Activated CD8-positive, alpha-beta memory T cell treated with anti-CD3 and anti-CD28 coated beads for 48 hours (primary cell): ENCODE measurements around the gene CEP112.
"Not testable (repeated sequence)": the region's sequence is repeated elsewhere in the genome, so short reads cannot be mapped to it uniquely, and the experiment has no call there.

Experiments used
- DNase-seq, 3 experiments: peaks; one replicate each; pipeline ENCODE4 v3.0.0-alpha.2; 2020; ENCODE audit warnings: low read depth in 2 of 3, low spot score in 2 of 3

CEP112 gene

GRCh38 chr17:65696739-65697394 is 495.1 kb downstream of the CEP112 start:
- no peak for DNase-seq

- DNase-seq, result no peak
Observed at GRCh38 chr17:65694601-65695000, 497.3 kb downstream of the CEP112 start.

GRCh38 chr17:65690626-65691310 is 501.2 kb downstream of the CEP112 start:
- no peak for DNase-seq

GRCh38 chr17:65688307-65688706 is 503.6 kb downstream of the CEP112 start:
- no peak for DNase-seq

GRCh38 chr17:65685110-65685509 is 506.8 kb downstream of the CEP112 start:
- DNase-seq, result no peak

GRCh38 chr17:65684631-65685030 is 507.3 kb downstream of the CEP112 start:
- DNase-seq, result no peak

GRCh38 chr17:65683428-65683827 is 508.5 kb downstream of the CEP112 start:
- no peak for DNase-seq

GRCh38 chr17:65681763-65682162 is 510.2 kb downstream of the CEP112 start:
- not testable (repeated sequence) for DNase-seq

- DNase-seq, result no peak
Observed at GRCh38 chr17:65679165-65679845, 512.6 kb downstream of the CEP112 start.

- DNase-seq, result no peak
Observed at GRCh38 chr17:65678546-65678945, 513.4 kb downstream of the CEP112 start.

- DNase-seq, result no peak
Observed at GRCh38 chr17:65677932-65678331, 514.0 kb downstream of the CEP112 start.

GRCh38 chr17:65674246-65675045 is 517.5 kb downstream of the CEP112 start:
- no peak for DNase-seq

- DNase-seq, result no peak
Observed at GRCh38 chr17:65670667-65671371, 521.1 kb downstream of the CEP112 start.

- no peak for DNase-seq
Observed at GRCh38 chr17:65668211-65668610, 523.7 kb downstream of the CEP112 start.

GRCh38 chr17:65667656-65668055 is 524.3 kb downstream of the CEP112 start:
- no peak for DNase-seq

- no peak for DNase-seq
Observed at GRCh38 chr17:65666876-65667321, 525.0 kb downstream of the CEP112 start.

GRCh38 chr17:65665966-65666365 is 526.0 kb downstream of the CEP112 start:
- DNase-seq, result no peak

GRCh38 chr17:65664696-65665095 is 527.2 kb downstream of the CEP112 start:
- DNase-seq, result no peak

GRCh38 chr17:65664266-65664665 is 527.7 kb downstream of the CEP112 start:
- DNase-seq, result no peak

GRCh38 chr17:65662196-65662595 is 529.7 kb downstream of the CEP112 start:
- no peak for DNase-seq

GRCh38 chr17:65660947-65661346 is 531.0 kb downstream of the CEP112 start:
- DNase-seq, result no peak
